Endothelial cell of umbilical vein (primary cell): ENCODE measurements around the gene DLL4.

ENCODE experiments used
- EZH2 ChIP-seq: IDR thresholded peaks from 2 replicates; pipeline ENCODE4 v1.6.1; 2012; ENCODE audit warnings: borderline replicate concordance, low read depth, mild to moderate bottlenecking, moderate library complexity, low read length, inconsistent platforms; ENCODE audit not compliant: severe bottlenecking
- FOS ChIP-seq: IDR thresholded peaks from 2 replicates; pipeline ENCODE4 v1.6.1; 2011; ENCODE audit warnings: mild to moderate bottlenecking, low read length, moderate library complexity, borderline replicate concordance; ENCODE audit not compliant: insufficient read depth
- GATA2 ChIP-seq: IDR thresholded peaks from 2 replicates; pipeline ENCODE4 v1.7.0; 2011; ENCODE audit warnings: low read depth, mild to moderate bottlenecking, moderate library complexity, mixed read lengths, low read length; ENCODE audit not compliant: insufficient read length, insufficient read depth
- JUN ChIP-seq: IDR thresholded peaks from 2 replicates; pipeline ENCODE4 v1.6.1; 2011; ENCODE audit warnings: borderline replicate concordance, low read depth; ENCODE audit not compliant: insufficient read length, insufficient read depth
- POLR2A ChIP-seq: IDR thresholded peaks from 2 replicates; pipeline ENCODE4 v1.6.1; 2012; ENCODE audit warnings: low read depth, mild to moderate bottlenecking, control low read depth, low read length
- POLR2AphosphoS5 ChIP-seq: IDR thresholded peaks from 2 replicates; pipeline ENCODE4 v1.6.1; 2012; ENCODE audit warnings: low read depth, mild to moderate bottlenecking, control low read depth, low read length, moderate library complexity; ENCODE audit not compliant: insufficient read depth
- TF ChIP-seq, protein P1 (sequence below), 2 donors: IDR thresholded peaks; 1 replicate in 1 of 2; 2 replicates in 1 of 2; pipeline ENCODE4 v1.5.1; 2011; ENCODE audit warnings: low read length in 2 of 2, mild to moderate bottlenecking in 2 of 2, moderate library complexity in 2 of 2, control low read depth in 1 of 2, inconsistent platforms in 1 of 2, low read depth in 1 of 2; ENCODE audit not compliant: insufficient read depth in 1 of 2; ENCODE audit errors: extremely low read depth in 1 of 2
- TF ChIP-seq, protein P2 (sequence below): IDR thresholded peaks from 2 replicates; pipeline ENCODE4 v1.6.1; 2011; ENCODE audit not compliant: insufficient read depth, insufficient read length

DNA sequence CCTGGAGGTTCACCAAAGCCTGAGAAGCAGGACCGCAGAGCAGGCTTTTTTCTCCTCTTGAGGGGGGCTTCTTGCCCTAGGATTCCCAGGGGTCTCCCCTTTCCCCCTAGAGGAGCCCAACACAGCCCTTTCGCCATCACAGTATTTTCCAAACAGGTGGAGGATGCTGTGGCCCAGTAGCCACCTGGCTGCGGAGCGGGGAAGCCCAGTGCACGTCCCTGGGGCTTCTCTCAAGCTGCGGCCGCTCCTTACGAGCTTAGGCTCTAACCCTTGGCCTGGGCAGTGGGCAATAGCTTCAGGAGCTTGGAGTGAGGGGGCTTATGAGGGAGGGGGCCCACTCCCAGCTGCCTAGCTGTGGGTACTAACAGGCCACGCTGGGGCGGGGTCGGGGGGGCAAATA, 11.6 kb upstream of the DLL4 start:
- TF ChIP-seq POLR2AphosphoS5, result no peak
- TF ChIP-seq, protein P1, sequence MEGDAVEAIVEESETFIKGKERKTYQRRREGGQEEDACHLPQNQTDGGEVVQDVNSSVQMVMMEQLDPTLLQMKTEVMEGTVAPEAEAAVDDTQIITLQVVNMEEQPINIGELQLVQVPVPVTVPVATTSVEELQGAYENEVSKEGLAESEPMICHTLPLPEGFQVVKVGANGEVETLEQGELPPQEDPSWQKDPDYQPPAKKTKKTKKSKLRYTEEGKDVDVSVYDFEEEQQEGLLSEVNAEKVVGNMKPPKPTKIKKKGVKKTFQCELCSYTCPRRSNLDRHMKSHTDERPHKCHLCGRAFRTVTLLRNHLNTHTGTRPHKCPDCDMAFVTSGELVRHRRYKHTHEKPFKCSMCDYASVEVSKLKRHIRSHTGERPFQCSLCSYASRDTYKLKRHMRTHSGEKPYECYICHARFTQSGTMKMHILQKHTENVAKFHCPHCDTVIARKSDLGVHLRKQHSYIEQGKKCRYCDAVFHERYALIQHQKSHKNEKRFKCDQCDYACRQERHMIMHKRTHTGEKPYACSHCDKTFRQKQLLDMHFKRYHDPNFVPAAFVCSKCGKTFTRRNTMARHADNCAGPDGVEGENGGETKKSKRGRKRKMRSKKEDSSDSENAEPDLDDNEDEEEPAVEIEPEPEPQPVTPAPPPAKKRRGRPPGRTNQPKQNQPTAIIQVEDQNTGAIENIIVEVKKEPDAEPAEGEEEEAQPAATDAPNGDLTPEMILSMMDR (IDR thresholded peaks at IDR 0.05; ENCODE audit: extremely low read depth in 1 of 2, insufficient read depth in 1 of 2, low read depth in 1 of 2, low read length in 2 of 2), result no peak
- TF ChIP-seq EZH2, result no peak
- TF ChIP-seq POLR2A, result no peak
- no peak for TF ChIP-seq JUN
- TF ChIP-seq, protein P2, sequence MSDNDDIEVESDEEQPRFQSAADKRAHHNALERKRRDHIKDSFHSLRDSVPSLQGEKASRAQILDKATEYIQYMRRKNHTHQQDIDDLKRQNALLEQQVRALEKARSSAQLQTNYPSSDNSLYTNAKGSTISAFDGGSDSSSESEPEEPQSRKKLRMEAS, result no peak
- no peak for TF ChIP-seq FOS
- TF ChIP-seq GATA2, result no peak
